ENCODE measurements around the gene RS1. TPM values are rescaled to one million over a fixed set of nuclear protein-coding genes. Genes with fewer than 3 reads are reported as not detected.

Gene RS1
- not detected in 2 replicates for polyA plus RNA-seq (2011; rRNA removed)
- polyA plus RNA-seq (2012; cell fraction: cytosol; rRNA removed) = not detected in 2 replicates
- not detected in 2 replicates for polyA plus RNA-seq (2012; cell fraction: nucleus; rRNA removed)
- polyA plus RNA-seq (2017; fragmentation: RNase III; extraction: RNeasy Plus Mini Kit Qiagen cat#74134 plus additional on column Dnase treatment) = not detected in 3 replicates
- not detected in 2 replicates for polyA minus RNA-seq (2011; rRNA and poly(A)+ RNA removed)

GRCh38 chrX:18672008-18672407, at the start of gene RS1:
RS1 (minus strand) TSS chrX:18672108; CDS start chrX:18672068, 40 bp downstream.
- CTCF ChIA-PET = no interaction called here
- 90% methylated on average over 6 of the region's 10 CpGs for WGBS (ENCODE audit: missing lambda C conversion rate)
- DNase-seq (ENCODE audit: low read depth in 1 of 2, low spot score in 1 of 2) (no peak), ATAC-seq (no peak), FAIRE-seq (no peak)
- Histone ChIP-seq H3K27ac (no peak within 1 kb of the TSS), H3K4me3 (no peak within 1 kb of the TSS), H3K4me1 (peaks cover 13% of the 10 kb centered on the region; the same call in 2 of the 3 replicates), H3K4me2 (no peak within 1 kb of the TSS), H3K9me3 (no peaks in the 10 kb centered on the region)
- no peak for TF ChIP-seq FOSB (CRISPR knock-in tag; IDR thresholded peaks at IDR 0.05)
- no peak for TF ChIP-seq USF2 (IDR thresholded peaks at IDR 0.05)
- no peak for TF ChIP-seq CTCF (IDR thresholded peaks at IDR 0.05)
- TF ChIP-seq TFCP2L1 (CRISPR knock-in tag; IDR thresholded peaks at IDR 0.05) = no peak
- POLR2A ChIA-PET = interaction anchor here (0.7 kb wide), 1 partner anchor 9 kb away, joined by 10 read pairs; no protein-coding TSS in a partner anchor

GRCh38 chrX:18719852-18720251, 47.9 kb upstream of the RS1 start:
- ATAC-seq = no peak
- ChIA-PET POLR2A (no interaction called here), CTCF (no interaction called here)
- Histone ChIP-seq H3K4me3 (no peak overlapping the region), H3K27ac (no peak overlapping the region), H3K4me1 (peaks cover 8% of the 10 kb centered on the region; the same call in 1 of the 3 replicates), H3K9me3 (no peaks in the 10 kb centered on the region), H3K4me2 (no peak overlapping the region)
- TF ChIP-seq HOXB13 (CRISPR knock-in tag; IDR thresholded peaks at IDR 0.05; ENCODE audit: low read depth) (no peak), ZC3H11A (IDR thresholded peaks at IDR 0.05) (no peak), RARB (CRISPR knock-in tag; IDR thresholded peaks at IDR 0.05) (no peak), NR3C1 (IDR thresholded peaks at IDR 0.05) (no peak), CHD4 (IDR thresholded peaks at IDR 0.05; ENCODE audit: borderline replicate concordance) (no peak), MAFK (IDR thresholded peaks at IDR 0.05; ENCODE audit: partially characterized antibody) (no peak), RCOR1 (IDR thresholded peaks at IDR 0.05; ENCODE audit: low read depth, low read length) (no peak), REST (IDR thresholded peaks at IDR 0.05) (no peak), HOXA7 (CRISPR knock-in tag; IDR thresholded peaks at IDR 0.05) (no peak), ELK1 (IDR thresholded peaks at IDR 0.05; ENCODE audit: low read depth, low read length) (no peak), RAD21 (conservative IDR thresholded peaks at IDR 0.05 in 1 of 2, IDR thresholded peaks at IDR 0.05 in 1 of 2) (no peak), JUN (IDR thresholded peaks at IDR 0.05) (no peak), NPAS2 (CRISPR knock-in tag; IDR thresholded peaks at IDR 0.05; ENCODE audit: borderline replicate concordance) (no peak), TP53 (CRISPR knock-in tag; IDR thresholded peaks at IDR 0.05) (no peak), E2F6 (IDR thresholded peaks at IDR 0.05; ENCODE audit: borderline replicate concordance, low read depth) (no peak)
- WGBS (ENCODE audit: missing lambda C conversion rate) = 80% methylated on average over 4 of the region's 4 CpGs
- DNase-seq (ENCODE audit: low read depth in 1 of 2, low spot score in 1 of 2) = no peak
- no peak for FAIRE-seq
